Measurements from ENCODE around the gene GNPTAB. TPM values are rescaled to one million over a fixed set of nuclear protein-coding genes. Genes with fewer than 3 reads are reported as not detected.

Gene GNPTAB
- total RNA-seq, 1 donor from 2014 or later, result 24.7 TPM

GRCh38 chr12:101777485-101777884 lies 53.3 kb downstream of the GNPTAB start:
- TF ChIP-seq CTCF (conservative IDR thresholded peaks at IDR 0.05; ENCODE audit: low read depth, low read length), result no peak
- DNase-seq (ENCODE audit: low read depth), result no peak
- no peak overlapping the region for H3K4me3 ChIP-seq (ENCODE audit: low read depth, low read length)

- no peak for TF ChIP-seq CTCF (conservative IDR thresholded peaks at IDR 0.05; ENCODE audit: low read depth, low read length)
- no peak overlapping the region for H3K4me3 ChIP-seq (ENCODE audit: low read depth, low read length)
- no peak for DNase-seq (ENCODE audit: low read depth)
These were observed 54.9 kb downstream of the GNPTAB start for GRCh38 chr12:101775816-101776215.

GRCh38 chr12:101773650-101774162 lies 57.1 kb downstream of the GNPTAB start:
- no peak overlapping the region for H3K4me3 ChIP-seq (ENCODE audit: low read depth, low read length)
- no peak for DNase-seq (ENCODE audit: low read depth)
- TF ChIP-seq CTCF (conservative IDR thresholded peaks at IDR 0.05; ENCODE audit: low read depth, low read length), result peak; percentile 95

- TF ChIP-seq CTCF (conservative IDR thresholded peaks at IDR 0.05; ENCODE audit: low read depth, low read length), result no peak
- H3K4me3 ChIP-seq (ENCODE audit: low read depth, low read length), result no peak overlapping the region
These were observed 58.6 kb downstream of the GNPTAB start for GRCh38 chr12:101772012-101772775.

GRCh38 chr12:101769865-101770264 lies 60.9 kb downstream of the GNPTAB start:
- TF ChIP-seq CTCF (conservative IDR thresholded peaks at IDR 0.05; ENCODE audit: low read depth, low read length), result no peak
- DNase-seq (ENCODE audit: low read depth), result no peak
- H3K4me3 ChIP-seq (ENCODE audit: low read depth, low read length), result no peak overlapping the region

More at GRCh38 chr12:101772012-101772775, 58.6 kb downstream of the GNPTAB start:
- DNase-seq (ENCODE audit: low read depth), result no peak

GRCh38 chr12:101768781-101769180 lies 62.0 kb downstream of the GNPTAB start:
- DNase-seq (ENCODE audit: low read depth), result no peak
- no peak for TF ChIP-seq CTCF (conservative IDR thresholded peaks at IDR 0.05; ENCODE audit: low read depth, low read length)
- no peak overlapping the region for H3K4me3 ChIP-seq (ENCODE audit: low read depth, low read length)

- DNase-seq (ENCODE audit: low read depth), result no peak
- TF ChIP-seq CTCF (conservative IDR thresholded peaks at IDR 0.05; ENCODE audit: low read depth, low read length), result no peak
- no peak overlapping the region for H3K4me3 ChIP-seq (ENCODE audit: low read depth, low read length)
These were observed 63.2 kb downstream of the GNPTAB start for GRCh38 chr12:101767537-101767936.
